Measurements from ENCODE around the gene ELFN1.

ELFN1 gene

DNA sequence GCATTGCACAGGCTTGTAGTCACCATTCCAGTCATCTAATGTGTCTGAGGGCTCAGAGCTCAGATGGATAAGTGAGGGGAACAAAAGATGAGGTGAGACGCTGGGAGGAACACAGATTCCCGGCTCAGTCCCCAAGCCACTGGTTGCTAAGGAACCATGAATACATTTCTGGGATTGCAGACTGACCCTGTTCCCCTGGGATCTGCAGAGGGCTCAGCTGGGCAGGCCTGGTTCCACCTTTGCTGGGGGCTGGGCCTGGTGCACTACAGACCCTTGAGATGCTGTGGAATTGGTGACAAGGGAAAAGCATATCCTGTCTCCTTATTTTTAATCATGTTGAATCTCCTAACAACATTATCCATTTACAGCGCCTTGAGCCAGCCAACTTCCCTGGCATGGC lies 19.2 kb downstream of the ELFN1 start:
- Mint-ChIP-seq H3K4me1 (no peaks in the 10 kb centered on the region), H3K36me3 (no peaks in the 10 kb centered on the region), H3K27ac (no peak overlapping the region), H3K9me3 (peaks cover 11% of the 10 kb centered on the region), H3K4me3 (no peak overlapping the region), H3K27me3 (peaks cover 12% of the 10 kb centered on the region)
- DNase-seq: no peak
- CTCF ChIA-PET: no interaction called here

DNA sequence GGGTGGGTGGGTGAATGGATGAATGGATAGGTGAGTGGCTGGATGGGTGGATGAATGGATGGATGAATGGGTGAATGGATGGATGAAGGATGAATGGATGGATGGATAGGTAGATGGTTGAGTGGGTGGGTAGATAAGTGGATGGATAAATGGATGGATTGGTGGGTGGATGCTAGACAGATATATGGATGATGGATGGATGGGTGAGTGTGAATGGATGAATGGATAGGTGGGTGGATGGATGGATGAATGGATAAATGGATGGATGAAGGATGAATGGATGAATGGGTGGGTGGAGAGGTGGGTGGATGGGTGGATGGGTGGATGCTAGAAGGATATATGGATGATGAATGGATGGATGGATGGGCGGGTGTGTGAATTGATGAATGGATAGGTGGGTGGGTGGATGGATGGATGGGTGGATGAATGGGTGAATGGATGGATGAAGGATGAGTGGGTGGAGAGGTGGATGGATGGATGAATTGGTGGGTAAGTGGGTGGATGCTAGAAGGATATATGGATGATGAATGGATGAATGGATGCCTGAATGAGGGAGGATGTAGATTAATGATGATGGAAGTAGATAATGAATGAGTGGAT lies 20.4 kb downstream of the ELFN1 start:
- Mint-ChIP-seq H3K27ac (no peak overlapping the region), H3K36me3 (no peaks in the 10 kb centered on the region), H3K9me3 (peaks cover 5% of the 10 kb centered on the region), H3K4me1 (no peaks in the 10 kb centered on the region), H3K4me3 (no peak overlapping the region), H3K27me3 (peaks cover 12% of the 10 kb centered on the region)
- no peak for DNase-seq
- CTCF ChIA-PET: no interaction called here

DNA sequence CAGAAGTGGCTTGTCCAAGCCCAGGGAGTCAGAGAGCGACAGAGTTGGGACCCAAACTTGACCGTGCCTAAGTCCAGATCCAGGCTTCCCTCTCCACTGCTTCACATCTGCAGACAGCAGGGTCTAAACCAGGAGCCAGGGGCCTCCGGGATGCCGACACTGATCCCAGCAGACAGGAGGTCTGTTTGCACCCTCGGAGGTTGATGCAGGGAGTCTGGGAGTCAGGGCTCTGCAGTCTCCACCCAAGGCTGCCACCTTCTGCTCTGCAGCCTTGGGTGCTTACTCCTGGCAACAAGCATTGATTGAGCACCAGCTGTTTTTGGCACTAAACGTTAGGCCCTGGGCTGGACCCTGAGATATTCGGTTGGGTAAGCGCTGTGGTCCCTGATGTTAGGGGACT lies 21.0 kb downstream of the ELFN1 start:
- CTCF ChIA-PET: no interaction called here
- no peak overlapping the region for H3K27ac Mint-ChIP-seq
- peak; percentile 3 for DNase-seq
- peaks cover 2% of the 10 kb centered on the region for H3K9me3 Mint-ChIP-seq
- H3K4me3 Mint-ChIP-seq: no peak overlapping the region
- H3K27me3 Mint-ChIP-seq: peaks cover 14% of the 10 kb centered on the region
- no peaks in the 10 kb centered on the region for H3K36me3 Mint-ChIP-seq
- H3K4me1 Mint-ChIP-seq: no peaks in the 10 kb centered on the region

DNA sequence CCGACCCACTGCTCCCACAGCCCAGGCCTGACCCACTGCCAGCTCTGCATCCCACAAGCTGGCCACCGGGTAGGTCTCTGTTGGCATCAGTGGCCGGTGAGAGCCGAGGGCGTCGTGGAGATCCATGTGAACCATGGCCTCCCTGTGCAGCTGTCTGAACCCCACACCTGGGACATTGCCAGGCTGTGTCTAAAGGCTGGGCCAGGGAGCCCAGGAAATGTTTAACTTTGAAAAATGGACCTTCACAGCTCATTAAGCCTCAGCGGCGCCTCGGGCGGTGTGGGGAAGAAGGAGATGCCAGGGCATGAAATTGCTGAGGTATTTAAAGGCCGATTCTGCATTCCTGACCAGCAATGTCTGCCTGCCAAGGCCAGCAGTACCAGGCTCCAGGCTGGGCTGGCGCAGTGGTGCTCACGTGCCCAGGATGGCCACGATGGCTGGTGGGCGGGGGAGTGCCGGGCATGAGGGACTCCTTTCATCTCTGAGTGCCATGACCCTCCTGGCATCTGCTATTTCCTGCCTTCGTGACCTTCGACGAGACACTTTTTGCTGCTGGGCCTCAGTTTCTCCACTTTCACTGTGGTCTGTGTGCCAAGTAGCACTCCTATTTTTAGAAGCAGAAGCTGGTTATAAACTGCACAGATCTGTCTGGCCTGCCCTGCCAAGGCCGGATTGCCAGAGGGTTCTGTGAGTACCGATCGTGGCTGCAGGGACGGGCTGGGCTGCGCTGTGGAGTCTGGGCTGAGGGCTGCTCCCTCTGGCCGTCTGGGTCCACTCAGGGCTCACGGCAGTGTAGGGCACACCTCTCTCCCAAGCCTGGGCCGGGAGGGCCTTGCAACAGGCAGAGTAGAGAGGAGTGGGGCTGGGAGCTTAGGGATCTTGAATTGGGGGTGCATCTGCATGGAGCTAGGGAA lies 21.8 kb downstream of the ELFN1 start:
- H3K4me3 Mint-ChIP-seq: no peak overlapping the region
- DNase-seq: peak; percentile 5

DNA sequence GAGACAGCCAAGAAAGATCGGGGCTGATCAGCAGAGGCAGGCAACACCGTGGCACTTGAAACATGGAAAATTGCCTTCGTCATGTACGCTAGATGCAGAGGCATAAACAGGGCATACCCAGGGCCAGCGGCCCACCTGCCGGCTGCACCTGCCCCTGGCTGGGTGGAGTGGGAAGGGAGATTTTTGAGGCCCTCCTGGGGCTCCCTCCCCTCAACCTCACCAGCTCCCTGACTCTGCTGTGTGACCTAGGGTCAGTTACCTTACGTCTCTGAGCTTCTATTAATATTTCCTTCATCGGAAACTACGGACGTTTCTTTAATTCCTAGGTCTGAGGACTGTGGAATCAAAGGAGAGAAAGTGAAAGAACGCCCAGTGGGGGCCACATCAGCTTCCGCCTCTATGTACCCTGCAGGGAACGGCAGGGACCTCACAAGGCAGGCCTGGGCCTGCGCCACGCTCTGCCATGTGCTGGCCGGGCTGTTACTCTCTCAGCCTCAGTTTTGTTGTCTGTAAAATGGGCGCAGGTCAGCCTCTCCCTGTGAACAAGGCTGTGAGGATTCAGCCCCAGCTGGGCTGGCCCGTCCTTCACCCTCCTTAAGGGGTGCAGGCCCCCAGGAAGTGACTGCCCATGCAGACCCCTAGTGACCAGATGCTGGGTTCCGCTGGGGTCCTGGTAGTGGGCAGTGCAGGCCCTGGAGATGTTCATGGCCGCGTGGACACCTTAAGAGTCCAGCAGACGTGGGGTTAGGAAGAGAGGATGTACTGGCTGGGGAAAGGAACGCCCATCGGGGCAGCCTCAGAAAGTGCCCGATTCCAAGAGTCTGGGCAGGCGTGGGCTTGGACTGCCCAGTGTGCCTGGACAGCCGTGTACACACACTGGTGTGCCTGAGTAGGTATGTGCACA lies 22.7 kb downstream of the ELFN1 start:
- Mint-ChIP-seq H3K4me1 (peaks cover 4% of the 10 kb centered on the region), H3K9me3 (peaks cover 2% of the 10 kb centered on the region), H3K27ac (no peak overlapping the region), H3K4me3 (no peak overlapping the region), H3K36me3 (no peaks in the 10 kb centered on the region), H3K27me3 (peaks cover 7% of the 10 kb centered on the region)
- CTCF ChIA-PET: no interaction called here
- no peak for DNase-seq

More for the DNA sequence above, 21.8 kb downstream of the ELFN1 start:
- peaks cover 2% of the 10 kb centered on the region for H3K9me3 Mint-ChIP-seq
- no peaks in the 10 kb centered on the region for H3K4me1 Mint-ChIP-seq
- no peaks in the 10 kb centered on the region for H3K36me3 Mint-ChIP-seq
- H3K27me3 Mint-ChIP-seq: peaks cover 8% of the 10 kb centered on the region
- CTCF ChIA-PET: no interaction called here
- no peak overlapping the region for H3K27ac Mint-ChIP-seq

DNA sequence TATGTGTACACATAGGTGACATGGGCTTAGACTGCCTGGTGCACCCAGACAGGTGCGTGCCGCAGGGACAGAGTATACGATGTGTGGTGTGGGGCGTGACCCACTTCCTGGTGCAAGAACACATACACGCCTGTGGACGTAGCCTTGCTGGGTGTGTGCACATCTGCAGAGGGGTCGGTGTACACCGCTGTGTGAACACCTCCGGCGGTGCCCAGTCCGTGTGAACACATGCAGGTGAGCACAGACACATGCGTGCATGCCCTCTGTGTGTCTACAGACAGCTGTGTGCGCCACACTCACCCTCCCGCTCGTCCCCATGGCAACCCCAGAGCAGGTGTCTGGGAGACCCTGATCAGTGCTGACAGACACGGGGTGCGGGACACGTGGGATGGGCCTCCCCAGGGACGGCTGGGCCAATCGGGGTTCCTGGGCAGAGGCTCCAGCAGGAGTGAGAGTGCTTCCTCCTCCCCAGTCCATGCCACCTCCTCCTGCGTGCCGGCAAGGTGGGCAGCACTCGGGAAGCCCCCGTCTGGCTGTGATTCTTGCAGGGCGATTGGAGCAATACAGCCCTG lies 23.4 kb downstream of the ELFN1 start:
- Mint-ChIP-seq H3K4me3 (no peak overlapping the region), H3K27ac (no peak overlapping the region), H3K4me1 (peaks cover 9% of the 10 kb centered on the region), H3K36me3 (no peaks in the 10 kb centered on the region), H3K9me3 (peaks cover 2% of the 10 kb centered on the region), H3K27me3 (peaks cover 13% of the 10 kb centered on the region)
- CTCF ChIA-PET: no interaction called here
- peak; percentile 13 for DNase-seq

DNA sequence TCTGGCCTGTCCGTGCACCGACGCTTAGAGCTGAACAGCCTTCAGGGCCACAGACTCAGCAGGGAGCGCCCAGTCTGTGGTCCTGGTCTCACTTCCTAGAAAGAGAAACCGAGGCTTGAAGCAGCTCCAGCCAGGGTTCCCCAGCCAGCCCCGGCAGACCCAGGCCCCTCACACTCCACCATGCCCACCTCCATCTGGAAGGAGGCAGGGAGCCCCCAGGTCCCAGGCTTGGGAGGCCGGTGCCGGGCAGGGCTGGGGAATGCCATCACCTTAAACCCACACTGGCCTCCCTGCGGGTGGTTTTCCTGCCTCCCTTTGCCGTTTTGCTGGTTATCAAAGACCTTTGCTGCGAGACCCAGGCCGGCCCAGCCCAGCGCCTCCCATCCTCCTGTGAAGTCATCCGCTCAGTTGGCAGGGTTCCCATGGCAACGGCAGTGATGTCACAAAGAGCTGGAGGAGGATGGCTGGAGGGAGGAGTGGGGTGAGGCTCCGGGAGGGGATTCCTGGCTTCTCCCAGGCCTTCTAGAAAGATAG lies 24.0 kb downstream of the ELFN1 start:
- peaks cover under 1% of the 10 kb centered on the region for H3K9me3 Mint-ChIP-seq
- H3K36me3 Mint-ChIP-seq: no peaks in the 10 kb centered on the region
- no peak overlapping the region for H3K27ac Mint-ChIP-seq
- peaks cover 13% of the 10 kb centered on the region for H3K27me3 Mint-ChIP-seq
- CTCF ChIA-PET: no interaction called here
- DNase-seq: peak; percentile 20
- H3K4me3 Mint-ChIP-seq: no peak overlapping the region
- H3K4me1 Mint-ChIP-seq: peaks cover 9% of the 10 kb centered on the region

DNA sequence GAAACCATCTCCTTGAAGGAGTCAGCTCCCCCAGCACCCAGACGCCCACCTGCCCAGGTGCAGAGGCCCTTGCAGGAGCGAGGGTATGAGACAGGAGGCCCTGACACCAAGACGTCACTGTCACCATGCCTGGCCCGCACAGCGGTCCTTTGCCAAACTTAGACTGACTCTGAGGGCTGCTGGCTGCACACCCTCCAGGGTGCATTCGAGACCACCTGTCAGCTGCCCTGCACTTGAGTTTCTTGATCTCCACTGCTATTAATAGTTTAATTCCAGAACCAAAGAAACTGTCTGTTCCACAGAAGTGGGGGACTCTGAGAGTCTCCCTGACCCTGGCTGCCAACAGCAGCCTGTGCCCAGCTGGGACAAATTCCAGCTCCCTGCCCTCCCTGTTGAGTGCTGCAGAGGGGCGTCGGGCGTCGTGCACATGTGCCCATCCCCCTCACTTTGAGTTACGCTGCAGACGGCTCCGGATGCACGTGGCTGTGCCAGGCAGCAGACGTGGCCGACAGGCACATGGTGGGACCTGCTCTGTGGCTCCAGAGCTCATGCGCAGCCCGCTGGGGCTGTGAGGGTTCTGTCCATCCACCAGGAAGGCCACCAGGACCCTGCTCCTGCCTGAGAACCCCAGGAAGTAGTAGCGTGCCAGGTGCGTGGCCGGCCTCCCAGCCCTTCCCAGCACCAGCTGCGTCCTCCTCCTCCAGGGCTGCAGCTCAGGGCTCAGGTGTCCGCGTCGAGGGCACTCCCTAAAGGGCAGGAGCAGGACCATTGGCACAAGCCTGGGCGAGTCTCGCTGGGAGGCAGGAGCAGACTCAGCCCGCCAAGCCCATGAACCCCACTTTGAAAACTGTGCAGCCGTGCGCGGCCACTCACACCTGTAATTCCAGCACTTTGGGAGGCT lies 24.8 kb downstream of the ELFN1 start:
- peaks cover 14% of the 10 kb centered on the region for H3K27me3 Mint-ChIP-seq
- no peaks in the 10 kb centered on the region for H3K36me3 Mint-ChIP-seq
- CTCF ChIA-PET: no interaction called here
- H3K4me1 Mint-ChIP-seq: peaks cover 9% of the 10 kb centered on the region
- no peak overlapping the region for H3K27ac Mint-ChIP-seq
- H3K4me3 Mint-ChIP-seq: no peak overlapping the region
- H3K9me3 Mint-ChIP-seq: no peaks in the 10 kb centered on the region
- DNase-seq: peak; percentile 14

DNA sequence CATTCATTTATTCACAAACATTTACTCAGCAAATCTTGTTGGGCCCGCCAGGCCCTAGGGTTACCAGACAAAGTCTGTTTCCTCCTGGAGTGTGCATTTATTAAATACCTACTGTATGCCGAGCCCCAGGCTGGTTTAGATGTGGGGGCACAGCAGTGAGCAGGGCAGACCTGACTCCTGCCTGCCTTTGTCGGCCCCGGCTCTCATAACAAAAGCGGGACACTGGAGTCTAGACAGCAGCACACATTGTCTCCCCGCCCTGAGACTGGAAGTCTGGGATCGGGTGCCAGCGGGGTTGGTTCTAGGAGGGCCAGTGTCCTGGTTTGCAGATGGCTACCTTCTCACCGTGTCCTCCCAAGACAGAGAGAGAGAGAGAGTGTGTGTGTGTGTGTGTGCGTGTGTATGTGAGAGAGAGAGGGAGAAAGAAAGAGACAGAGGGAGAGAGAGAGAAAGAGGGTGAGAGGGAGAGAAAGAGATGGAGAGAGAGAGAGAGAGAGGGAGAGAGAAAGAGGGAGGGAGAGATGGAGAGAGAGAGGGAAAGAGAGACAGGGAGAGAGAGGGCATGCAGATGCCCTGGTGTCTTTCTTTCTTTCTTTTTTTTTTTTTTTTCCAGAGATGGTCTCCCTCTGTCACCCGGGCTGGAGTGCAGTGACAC lies 25.9 kb downstream of the ELFN1 start:
- DNase-seq: peak; percentile 6
- Mint-ChIP-seq H3K36me3 (no peaks in the 10 kb centered on the region), H3K4me3 (no peak overlapping the region), H3K9me3 (no peaks in the 10 kb centered on the region), H3K27ac (no peak overlapping the region), H3K4me1 (peaks cover 9% of the 10 kb centered on the region), H3K27me3 (peaks cover 21% of the 10 kb centered on the region)
- CTCF ChIA-PET: no interaction called here

DNA sequence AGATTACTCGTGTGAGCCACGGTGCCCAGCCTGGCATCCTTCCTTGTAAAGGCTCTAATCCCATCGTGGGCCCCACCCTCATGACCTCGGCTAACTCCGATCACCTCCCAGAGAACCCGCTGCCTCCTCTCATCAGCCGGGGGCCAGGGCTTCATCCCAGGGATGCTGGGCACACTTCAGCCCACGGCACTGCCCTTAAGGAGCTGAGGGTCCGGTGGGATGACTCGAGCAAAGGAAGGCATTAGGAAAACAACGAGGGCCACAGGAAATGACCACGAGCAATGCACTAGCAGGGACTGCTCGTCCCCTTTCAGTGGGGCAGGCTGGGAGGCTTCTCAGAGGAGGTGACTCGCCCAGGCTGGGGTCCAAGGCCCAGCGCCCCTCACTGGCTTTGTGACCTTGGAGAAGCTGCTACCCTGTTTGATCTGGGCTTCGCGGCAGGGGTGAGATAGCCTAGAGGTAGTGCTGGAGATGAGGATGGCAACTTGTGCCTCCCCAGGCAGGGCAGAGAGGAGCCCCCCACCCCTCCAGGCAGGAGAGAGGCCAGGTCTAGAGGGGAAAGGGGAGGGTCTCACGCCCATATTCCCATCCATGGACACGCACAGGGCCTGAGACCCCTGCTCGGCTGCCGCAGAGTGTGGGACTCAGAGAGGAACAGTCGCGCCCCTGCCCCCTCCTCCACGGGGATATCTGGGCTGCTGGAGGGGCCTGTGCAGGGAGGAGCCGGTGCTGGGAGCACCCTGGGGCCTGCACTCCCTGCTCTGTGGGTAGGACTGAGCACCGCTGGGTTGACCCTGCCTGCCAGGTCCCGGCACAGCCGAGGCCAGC lies 26.8 kb downstream of the ELFN1 start:
- Mint-ChIP-seq H3K27me3 (peaks cover 21% of the 10 kb centered on the region), H3K4me1 (peaks cover 9% of the 10 kb centered on the region), H3K9me3 (no peaks in the 10 kb centered on the region), H3K36me3 (no peaks in the 10 kb centered on the region), H3K4me3 (no peak overlapping the region), H3K27ac (no peak overlapping the region)
- CTCF ChIA-PET: no interaction called here
- DNase-seq: peak; percentile 18

DNA sequence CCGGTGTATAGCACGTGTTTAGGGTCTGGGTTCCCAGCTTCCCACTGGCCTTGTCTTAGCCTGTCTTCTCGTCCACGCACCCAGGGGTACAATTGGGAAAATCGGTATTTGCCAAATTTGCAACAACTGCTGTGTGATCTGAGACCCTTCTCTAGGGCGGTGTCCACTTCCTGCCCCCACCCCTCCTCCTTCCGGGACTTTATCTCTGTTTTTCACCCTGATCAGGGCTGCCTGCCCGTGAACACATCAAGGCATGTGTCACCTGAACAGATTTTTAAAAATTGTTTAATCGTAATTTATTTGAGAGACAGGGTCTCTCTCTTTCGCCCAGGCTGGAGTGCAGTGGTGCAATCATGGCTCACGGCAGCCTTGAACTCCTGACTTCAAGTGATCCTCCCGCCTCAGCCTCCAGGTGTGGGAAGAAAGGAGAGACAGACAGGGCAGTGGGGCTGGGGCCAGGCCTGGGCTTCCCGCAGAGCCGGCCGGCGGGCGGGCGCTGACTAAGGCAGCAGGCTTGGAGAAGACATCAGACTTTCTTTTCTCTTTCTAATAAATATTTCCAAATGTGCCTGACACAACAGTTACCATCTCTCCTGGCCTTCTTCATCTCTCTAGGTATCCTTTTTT lies 27.5 kb downstream of the ELFN1 start:
- H3K27me3 Mint-ChIP-seq: peaks cover 21% of the 10 kb centered on the region
- DNase-seq: peak; percentile 17
- CTCF ChIA-PET: no interaction called here
- H3K9me3 Mint-ChIP-seq: peaks cover under 1% of the 10 kb centered on the region
- H3K27ac Mint-ChIP-seq: no peak overlapping the region
- no peaks in the 10 kb centered on the region for H3K36me3 Mint-ChIP-seq
- H3K4me1 Mint-ChIP-seq: peaks cover 9% of the 10 kb centered on the region
- H3K4me3 Mint-ChIP-seq: no peak overlapping the region

DNA sequence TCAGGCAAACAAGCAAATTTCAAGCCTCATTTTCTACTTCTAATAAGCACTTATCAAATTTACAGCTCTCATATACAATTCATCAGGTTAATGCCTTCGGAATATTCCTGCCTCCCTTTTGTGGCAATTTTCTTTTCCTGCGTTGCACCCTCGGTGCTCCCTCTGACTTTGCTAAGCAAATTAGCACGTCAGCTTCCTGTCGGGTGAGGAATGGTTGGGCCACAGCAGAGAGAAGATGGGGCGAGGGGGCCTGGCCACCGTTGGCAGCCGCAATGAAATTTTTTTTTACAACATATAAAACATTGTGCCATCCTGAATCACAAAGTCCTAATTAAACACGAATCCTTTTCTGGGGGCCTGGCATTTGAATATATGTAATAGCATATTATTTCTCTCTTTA lies 28.1 kb downstream of the ELFN1 start:
- no peak for DNase-seq
- Mint-ChIP-seq H3K4me3 (no peak overlapping the region), H3K4me1 (peaks cover 9% of the 10 kb centered on the region), H3K9me3 (peaks cover 6% of the 10 kb centered on the region), H3K27ac (no peak overlapping the region), H3K36me3 (no peaks in the 10 kb centered on the region), H3K27me3 (peaks cover 21% of the 10 kb centered on the region)
- CTCF ChIA-PET: no interaction called here
